ENCODE data around the gene CRYBB2.

DNA sequence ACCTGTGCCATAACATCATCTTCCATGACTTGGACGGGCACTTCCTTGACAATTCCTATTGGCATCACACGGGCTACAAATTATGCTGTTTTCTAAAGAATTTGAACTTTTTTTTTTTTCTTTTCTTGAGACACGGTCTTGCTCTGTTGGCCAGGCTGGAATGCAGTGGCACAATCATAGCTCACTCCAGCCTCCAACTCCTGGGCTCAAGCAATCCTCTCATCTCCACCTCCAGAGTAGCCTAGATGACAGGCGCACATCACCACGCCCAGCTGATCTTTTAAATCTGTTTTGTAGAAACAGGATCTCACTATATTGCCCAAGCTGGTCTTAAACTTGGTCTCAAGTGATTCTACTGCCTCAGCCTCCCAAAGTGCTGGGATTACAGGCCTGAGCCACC lies 23.1 kb upstream of the CRYBB2 start:
- TF ChIP-seq POLR2AphosphoS5 (IDR thresholded peaks at IDR 0.05; ENCODE audit: borderline replicate concordance, low read depth, low read length) = no peak
- TF ChIP-seq EZH2 (IDR thresholded peaks at IDR 0.05) = no peak
- no peak for TF ChIP-seq FOXP2 (optimal IDR thresholded peaks at IDR 0.05; ENCODE audit: control extremely low read depth, extremely low read length, insufficient read depth)

Measured in SK-N-MC (cell line).